Stimulated activated CD8-positive, alpha-beta memory T cell treated with anti-CD3 and anti-CD28 coated beads, Interleukin-12 subunit alpha, Interleukin-12 subunit beta, amount 100 ng/mL, for 24 hours (primary cell): Measurements from ENCODE around the gene SERPINF2.
"Not testable (repeated sequence)": the region's sequence is repeated elsewhere in the genome, so short reads cannot be mapped to it uniquely, and the experiment has no call there.

Source experiments
- DNase-seq: peaks from one replicate; pipeline ENCODE4 v3.0.0-alpha.2; 2020; ENCODE audit errors: extremely low read depth

The SERPINF2 gene

DNA sequence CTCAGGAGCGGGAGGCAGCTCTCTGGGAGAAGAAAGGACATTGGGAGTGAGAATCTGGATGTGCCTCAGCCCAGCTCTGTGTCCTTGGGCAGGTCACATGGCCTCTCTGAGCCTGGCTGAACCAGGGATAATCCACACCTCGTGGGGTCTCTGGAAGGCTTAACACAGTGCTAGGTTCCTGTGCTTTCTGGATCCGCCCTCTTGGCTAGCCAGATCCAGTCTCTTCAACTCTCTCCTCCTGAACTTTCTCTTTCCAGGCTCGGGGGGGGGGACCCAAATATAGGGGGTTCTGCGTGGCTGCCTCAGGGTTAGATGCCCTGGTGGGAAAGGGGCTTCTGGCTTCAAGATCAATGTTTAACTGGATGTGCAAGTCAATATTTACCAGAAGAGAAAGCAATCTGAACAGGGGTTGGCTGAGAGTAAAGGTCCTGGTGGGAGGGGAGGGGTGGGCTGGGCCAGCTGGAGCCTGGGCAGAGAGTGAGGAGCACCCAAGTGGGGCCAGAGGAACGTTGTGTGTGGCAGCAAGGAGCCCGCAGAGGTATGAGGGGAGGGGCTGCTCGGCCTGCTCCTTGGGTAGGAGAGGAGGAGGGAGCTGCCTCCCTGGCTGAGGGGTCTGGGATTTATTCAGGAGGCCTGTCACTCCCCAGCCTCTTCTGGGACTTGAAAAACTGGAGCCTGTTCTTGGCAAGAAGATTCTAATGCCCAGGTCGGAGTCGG lies at the start of gene SERPINF2:
SERPINF2 (plus strand) TSS at position 501 of the 717 bp plus-strand sequence. CDS start 2,125 bp downstream, outside the sequence.
- DNase-seq, result no peak

DNA sequence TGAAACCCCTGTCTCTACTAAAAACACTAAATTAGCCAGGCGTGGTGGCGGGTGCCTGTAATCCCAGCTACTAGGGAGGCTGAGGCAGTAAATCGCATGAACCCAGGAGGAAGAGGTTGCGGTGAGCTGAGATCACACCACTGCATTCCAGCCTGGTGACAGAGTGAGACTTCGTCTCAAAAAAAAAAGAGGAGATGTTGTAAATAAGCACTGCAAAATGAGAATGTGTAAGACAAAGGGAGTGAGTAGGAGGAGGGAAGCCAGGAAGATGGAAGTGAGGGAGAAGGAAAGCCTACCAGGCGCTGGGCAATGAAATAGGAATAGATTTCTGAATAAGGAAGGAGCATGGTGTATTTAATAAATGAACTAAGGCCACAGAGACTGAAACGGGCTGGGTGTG lies 49.3 kb upstream of the SERPINF2 start:
- no peak for DNase-seq

DNA sequence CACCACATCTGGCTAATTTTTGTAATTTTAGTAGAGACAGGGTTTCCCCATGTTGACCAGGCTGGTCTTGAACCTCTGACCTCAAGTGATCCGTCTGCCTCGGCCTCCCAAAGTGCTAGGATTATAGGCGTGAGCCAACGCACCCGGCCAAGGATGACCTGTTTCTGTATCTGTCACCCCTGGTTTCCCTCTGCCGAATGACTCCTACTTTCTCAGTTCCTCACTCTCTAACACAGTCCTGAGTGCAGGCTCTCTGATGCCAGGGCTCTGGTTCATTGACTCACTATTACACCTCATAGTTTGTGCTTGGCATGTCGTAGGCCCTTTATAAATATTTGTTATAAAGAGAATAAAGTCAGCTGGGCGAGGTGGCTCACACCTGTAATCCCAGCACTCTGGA lies 47.3 kb upstream of the SERPINF2 start:
- no peak for DNase-seq

DNA sequence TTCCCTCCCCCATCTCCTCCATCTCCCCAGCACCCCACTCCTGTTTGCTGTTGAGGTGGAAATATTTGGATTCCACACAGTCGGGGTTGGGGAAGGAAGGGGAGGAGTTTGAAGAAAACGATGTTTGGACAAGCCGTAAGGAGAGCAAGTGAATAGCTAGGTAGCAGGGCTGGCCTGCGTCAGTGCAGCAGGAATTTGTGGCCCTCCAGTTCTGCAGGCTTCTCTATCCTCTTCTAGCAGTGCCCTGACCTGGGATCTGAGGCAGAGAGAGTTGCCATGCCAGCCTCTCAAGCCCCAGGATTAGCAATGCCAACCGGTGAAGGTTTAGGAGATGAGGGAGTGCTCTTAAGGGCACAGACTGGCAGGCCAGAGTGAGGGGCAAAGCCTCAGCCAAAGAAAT lies 45.0 kb upstream of the SERPINF2 start:
- no peak for DNase-seq

DNA sequence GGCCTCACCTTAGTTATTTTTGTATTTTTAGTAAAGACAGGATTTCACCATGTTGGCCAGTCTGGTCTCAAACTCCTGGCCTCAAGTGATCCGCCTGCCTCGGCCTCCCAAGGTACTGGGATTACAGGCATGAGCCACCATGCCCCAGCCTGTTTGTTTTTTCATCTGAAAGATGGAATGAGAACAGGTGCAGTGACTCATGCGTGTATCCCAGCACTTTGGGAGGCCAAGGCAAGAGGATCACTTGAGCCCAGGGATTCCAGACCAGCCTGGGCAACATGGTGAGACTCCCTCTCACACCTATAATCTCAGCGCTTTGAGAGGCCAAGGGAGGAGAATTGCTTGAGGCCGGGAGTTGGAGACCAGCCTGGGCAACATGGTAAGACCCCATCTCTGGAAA lies 42.8 kb upstream of the SERPINF2 start:
- DNase-seq, result not testable (repeated sequence)

DNA sequence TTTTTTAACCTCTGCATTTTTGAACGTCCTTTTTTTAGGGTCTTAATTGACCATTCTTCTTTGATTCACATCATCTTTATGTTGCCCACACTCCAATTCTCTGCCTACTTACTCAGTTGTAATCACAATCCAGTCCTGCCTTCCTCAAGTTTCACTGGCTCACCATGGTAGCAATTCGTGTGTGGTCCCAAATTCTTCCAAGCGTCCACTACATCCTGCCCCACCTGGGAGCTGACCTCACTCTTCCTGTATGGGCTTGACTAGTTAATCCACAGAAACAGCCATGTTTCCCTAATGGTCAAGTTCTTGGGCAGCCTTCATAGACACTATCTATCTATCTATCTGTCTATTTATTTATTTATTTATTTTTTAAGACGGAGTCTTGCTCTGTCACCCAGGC lies 39.6 kb upstream of the SERPINF2 start:
- no peak for DNase-seq

DNA sequence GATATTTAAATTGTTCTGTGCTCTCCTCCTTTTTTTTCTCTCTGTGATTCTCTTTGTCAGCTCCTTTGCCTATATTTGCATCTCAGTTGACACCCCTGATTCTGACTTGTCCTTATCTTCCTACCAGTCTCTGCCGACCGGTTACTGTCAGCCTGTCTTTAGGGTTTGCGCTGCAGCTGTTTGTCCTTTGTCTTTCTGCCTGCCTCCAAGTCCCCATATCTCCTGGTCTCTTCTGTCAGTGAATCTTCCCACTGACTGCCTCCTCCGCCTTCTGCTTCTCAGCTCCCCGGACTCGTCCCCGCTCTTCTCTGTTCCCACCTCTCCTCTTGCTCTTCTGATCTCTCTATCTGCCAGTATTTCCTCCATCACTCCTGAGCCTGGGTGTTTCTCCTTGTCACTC lies 37.7 kb upstream of the SERPINF2 start:
- no peak for DNase-seq

- DNase-seq, result no peak
Measured at GRCh38 chr17:1707107-1707506, 35.6 kb upstream of the SERPINF2 start.

DNA sequence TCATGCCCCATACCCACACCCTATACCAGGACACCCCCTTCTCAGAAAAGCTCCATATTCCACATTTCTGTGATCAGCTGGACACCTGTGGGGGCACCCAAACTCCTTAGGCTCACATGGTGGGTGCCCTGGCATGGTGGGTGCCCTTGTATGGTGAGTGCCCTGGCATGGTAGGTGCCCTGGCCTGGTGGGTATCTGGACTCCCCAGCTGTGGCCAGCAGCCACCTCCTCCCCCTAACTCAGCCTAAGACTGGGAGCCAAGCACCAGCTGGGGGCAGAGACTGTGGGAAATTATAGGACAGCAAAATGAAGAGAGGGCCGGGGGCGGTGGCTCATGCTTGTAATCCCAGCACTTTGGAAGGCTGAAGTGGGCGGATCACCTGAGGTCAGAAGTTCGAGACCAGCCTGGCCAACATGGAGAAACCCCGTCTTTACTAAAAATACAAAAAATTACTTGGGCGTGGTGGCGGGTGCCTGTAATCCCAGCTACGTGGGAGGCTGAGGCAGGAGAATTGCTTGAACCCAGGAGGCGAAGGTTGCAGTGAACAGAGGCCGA lies 33.8 kb upstream of the SERPINF2 start:
- not testable (repeated sequence) for DNase-seq

DNA sequence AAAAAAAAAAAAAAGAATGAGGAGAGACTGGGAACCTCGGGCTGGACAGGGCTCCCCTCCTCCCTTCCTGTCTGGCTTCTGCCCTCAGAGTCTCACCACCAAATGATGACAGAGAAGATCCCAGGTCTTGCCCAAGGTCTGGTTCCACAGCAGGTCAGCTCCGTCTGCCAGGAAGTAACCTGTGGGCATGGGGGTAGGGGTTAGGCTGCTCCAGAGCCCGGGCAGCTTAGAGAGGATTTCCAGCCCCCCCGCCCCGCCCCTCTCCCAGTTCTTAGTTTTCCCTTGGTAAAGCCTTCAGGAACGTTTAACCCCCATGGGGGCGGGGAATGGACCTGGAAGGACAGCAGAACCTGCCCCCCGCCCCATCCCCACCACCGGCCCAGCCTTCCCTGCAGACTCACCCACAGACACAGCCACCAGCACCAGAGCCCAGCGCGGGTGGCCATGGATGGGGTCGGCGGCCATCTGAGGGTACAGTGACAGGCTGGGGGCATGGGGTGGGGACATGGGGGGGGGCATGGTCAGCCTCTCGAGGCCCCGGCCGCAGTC lies 33.2 kb upstream of the SERPINF2 start:
- no peak for DNase-seq

GRCh38 chr17:1709971-1710806 lies 32.5 kb upstream of the SERPINF2 start, which contains the start of gene TLCD2:
Gene TLCD2, minus strand, starts transcription at chr17:1710377. Its CDS starts 135 bp downstream, at chr17:1710242.
- DNase-seq, result no peak

- DNase-seq, result no peak
Measured at GRCh38 chr17:1710807-1711553, 31.7 kb upstream of the SERPINF2 start.

DNA sequence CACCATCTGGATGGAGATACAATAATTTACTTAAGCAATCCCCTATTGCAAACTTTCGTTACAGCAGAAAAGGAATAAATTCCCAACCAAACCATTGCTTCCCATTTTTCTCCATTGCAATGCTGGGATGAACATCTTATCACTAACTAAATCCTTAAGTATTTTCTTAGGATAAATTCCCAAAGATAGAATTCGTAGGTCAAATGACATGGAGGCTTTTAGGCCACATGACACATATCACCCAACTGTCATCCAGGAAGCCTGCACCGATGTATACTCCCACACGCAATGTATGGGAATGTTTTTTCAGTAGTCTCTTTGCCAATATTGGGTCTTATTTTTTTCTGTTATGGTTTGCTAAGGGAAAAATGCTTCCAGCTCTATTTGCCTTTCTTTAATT lies 30.9 kb upstream of the SERPINF2 start:
- DNase-seq, result no peak

DNA sequence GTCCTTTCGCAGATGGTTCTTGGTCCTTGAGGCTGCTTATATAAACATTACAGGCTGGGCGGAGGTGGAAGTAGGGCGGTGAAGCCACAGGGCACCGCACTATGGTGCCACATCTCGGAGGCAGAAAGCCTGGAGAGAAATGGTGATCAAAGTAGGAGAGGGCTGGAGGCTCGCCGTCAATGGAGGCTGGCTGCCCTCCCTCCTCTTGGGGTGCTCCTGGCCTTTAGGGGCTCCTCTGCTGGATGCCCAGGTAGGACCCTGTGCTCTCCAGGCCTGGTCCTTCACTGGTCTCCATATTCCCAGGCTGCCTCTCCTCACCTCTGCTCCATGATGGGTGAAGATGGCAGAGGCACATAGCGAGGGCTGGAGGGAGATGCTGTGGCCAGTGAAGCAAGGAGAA lies 30.4 kb upstream of the SERPINF2 start:
- no peak for DNase-seq

- no peak for DNase-seq
Measured at GRCh38 chr17:1713160-1713877, 29.4 kb upstream of the SERPINF2 start.

- DNase-seq, result no peak
Measured at GRCh38 chr17:1713878-1714426, 28.7 kb upstream of the SERPINF2 start.

GRCh38 chr17:1714427-1714979 lies 28.2 kb upstream of the SERPINF2 start:
- no peak for DNase-seq

GRCh38 chr17:1714980-1715802 lies 27.5 kb upstream of the SERPINF2 start:
- DNase-seq, result no peak

- no peak for DNase-seq
Measured at GRCh38 chr17:1715803-1716075, 26.9 kb upstream of the SERPINF2 start.
